Nucleus accumbens (tissue), 56 donors: Measurements from ENCODE around the gene ABCD2.
"Not testable (repeated sequence)": the region's sequence is repeated elsewhere in the genome, so short reads cannot be mapped to it uniquely, and the experiment has no call there.

Experiments used
- DNase-seq, 56 donors: peaks; one replicate each; lab custom pipeline; 2025; lab: John Stamatoyannopoulos, UW

The ABCD2 gene

GRCh38 chr12:39613525-39613924, 6.1 kb downstream of the ABCD2 start:
- no peak for DNase-seq

GRCh38 chr12:39612250-39612649, 7.4 kb downstream of the ABCD2 start:
- DNase-seq: no peak

GRCh38 chr12:39611818-39612217, 7.8 kb downstream of the ABCD2 start:
- DNase-seq: no peak

GRCh38 chr12:39610436-39611025, 9.1 kb downstream of the ABCD2 start:
- no peak for DNase-seq

- no peak for DNase-seq
These were observed 12.7 kb downstream of the ABCD2 start for GRCh38 chr12:39606712-39607423.

- DNase-seq: no peak
These were observed 13.6 kb downstream of the ABCD2 start for GRCh38 chr12:39605996-39606395.

GRCh38 chr12:39605501-39605900, 14.1 kb downstream of the ABCD2 start:
- no peak for DNase-seq

GRCh38 chr12:39603065-39603464, 16.5 kb downstream of the ABCD2 start:
- DNase-seq: no peak

- not testable (repeated sequence) for DNase-seq
These were observed 17.7 kb downstream of the ABCD2 start for GRCh38 chr12:39601951-39602350.

- no peak for DNase-seq
These were observed 23.7 kb downstream of the ABCD2 start for GRCh38 chr12:39595928-39596327.

GRCh38 chr12:39592295-39592694, 27.3 kb downstream of the ABCD2 start:
- no peak for DNase-seq

GRCh38 chr12:39588348-39588747, 31.3 kb downstream of the ABCD2 start:
- no peak for DNase-seq

GRCh38 chr12:39587225-39587624, 32.4 kb downstream of the ABCD2 start:
- no peak for DNase-seq

GRCh38 chr12:39586816-39587215, 32.8 kb downstream of the ABCD2 start:
- DNase-seq: no peak

- no peak for DNase-seq
These were observed 38.0 kb downstream of the ABCD2 start for GRCh38 chr12:39581592-39581991.

GRCh38 chr12:39575498-39575875, 44.1 kb downstream of the ABCD2 start:
- DNase-seq: no peak

- DNase-seq: no peak
These were observed 44.7 kb downstream of the ABCD2 start for GRCh38 chr12:39574785-39575497.

GRCh38 chr12:39574378-39574777, 45.2 kb downstream of the ABCD2 start:
- no peak for DNase-seq

- DNase-seq: no peak
These were observed 45.6 kb downstream of the ABCD2 start for GRCh38 chr12:39573971-39574370.

- no peak for DNase-seq
These were observed 47.1 kb downstream of the ABCD2 start for GRCh38 chr12:39572551-39572950.

- DNase-seq: no peak
These were observed 48.3 kb downstream of the ABCD2 start for GRCh38 chr12:39571351-39571750.

GRCh38 chr12:39553476-39553875, 66.1 kb downstream of the ABCD2 start:
- DNase-seq: no peak
